ENCODE data around the gene PLXNA4.

The PLXNA4 gene

DNA sequence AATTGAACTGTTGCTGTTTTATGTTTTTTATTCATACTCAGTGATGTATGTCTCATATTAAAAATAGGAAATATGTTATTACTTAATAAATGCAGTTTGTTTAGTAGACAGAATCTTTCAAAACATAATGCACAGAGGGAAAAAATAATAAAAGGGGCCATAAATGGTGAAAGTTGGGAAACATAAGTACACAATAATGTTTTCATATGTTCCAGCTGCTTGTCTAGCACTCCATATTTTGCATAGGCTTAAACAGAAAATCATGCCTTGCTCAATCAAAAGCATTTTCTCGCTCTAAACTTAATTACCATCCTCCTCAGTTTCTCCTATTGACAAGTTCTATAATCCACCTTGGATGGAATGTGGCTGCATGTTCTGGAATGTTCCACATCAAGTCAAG, 333.2 kb downstream of the PLXNA4 start:
- no peak for DNase-seq (ENCODE audit: low spot score)

DNA sequence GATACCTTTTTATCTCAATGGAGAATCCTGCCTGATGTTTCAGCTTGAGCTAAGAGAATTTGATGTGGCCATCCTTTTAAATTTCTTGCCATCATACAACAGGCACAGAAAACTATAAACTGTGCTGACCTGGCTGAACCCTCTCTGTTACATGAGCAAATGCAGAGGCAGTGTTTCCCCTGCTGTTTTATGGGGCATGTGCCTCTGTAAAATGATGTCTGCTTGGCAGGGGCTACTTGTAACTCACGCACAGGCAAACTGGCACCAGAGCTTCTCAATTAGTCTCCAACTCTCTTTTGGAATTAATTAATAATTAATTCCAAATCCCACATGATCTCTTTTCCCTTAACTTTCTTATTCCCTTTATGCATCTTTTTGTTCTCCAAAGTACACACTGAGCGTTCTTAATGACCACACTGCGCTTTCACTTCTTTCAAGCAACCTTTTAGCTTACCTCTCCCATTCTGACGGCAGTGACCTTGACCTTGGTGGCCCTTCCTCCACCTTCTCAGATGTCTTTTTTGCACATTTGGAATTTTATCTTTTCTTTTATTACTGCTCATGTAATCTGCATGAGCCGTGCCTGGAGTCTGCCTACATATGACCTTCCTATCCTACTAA, 334.0 kb downstream of the PLXNA4 start:
- DNase-seq (ENCODE audit: low spot score) = no peak

DNA sequence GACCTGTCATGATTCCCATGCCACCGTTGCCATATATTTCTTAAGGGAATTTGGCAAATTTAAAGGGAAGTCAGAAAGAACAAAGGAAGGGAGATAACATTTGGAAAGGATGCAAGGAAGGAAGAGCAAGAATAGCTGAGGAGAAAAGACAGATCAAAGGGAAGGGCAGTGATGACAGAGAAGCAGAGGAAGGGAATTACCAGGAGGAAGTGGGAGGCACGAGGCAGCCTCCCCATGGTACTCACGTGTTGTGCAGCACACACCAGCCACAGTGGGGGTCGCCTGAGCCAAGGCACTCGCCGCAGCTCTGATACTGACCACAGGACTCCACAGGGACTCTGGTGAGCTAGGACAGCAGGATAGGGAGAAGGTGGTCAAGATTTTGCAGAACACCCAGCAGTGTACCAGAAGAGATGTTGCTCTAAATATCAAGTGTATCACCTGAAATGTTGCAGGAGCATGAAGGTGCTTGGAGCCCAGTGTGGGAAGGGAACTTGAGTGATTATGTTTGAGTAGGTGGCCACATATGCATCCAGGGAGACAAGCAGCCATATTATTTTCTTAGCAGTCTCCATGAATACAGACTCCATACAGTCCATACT, 335.3 kb downstream of the PLXNA4 start:
- no peak for DNase-seq (ENCODE audit: low spot score)

DNA sequence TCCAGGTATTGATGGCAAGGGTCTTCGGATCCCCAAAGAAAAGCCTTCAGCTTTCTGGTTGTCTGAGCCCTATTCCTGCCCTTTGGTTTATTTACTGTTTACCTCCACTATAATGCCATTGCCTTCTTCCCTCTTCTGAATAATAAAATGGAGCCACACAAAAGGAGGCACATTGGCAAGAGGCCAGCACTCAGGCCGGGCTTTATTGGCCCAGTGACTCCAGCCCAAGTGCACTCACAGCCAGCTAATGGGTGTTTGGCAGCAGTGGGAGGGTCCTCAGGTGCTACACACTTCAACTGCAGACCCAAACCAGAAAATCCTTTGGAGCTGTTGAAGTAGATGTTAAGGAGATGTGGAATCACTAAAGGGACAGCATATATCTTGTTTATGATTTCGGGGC, 336.0 kb downstream of the PLXNA4 start:
- DNase-seq (ENCODE audit: low spot score) = no peak

DNA sequence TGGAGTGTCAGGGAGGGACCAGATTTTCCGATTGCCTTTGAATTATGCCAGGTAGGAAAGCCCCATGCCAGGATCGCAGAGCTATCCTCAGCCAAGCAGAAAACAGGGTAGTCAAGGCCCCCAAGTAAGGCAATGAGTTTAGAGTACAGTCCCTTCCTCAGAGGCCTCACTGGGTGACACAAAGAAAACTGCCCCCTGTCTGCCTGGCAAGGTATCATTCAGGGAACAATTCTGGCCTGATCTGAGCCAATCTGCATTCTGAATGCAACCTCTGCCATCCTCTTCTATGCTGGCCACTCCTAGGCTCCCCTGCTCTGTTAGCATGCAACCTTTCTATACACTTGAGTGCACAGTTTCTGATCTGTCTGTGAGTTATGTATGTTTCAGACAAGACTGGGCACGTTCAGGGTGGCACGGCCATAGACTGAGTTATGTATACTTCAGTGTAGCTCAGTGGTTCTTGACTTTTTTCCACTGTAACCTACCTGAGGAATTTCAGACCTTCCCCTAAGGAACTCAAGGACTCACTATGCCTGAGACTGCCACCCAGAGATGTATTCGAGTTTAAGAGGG, 336.8 kb downstream of the PLXNA4 start:
- no peak for DNase-seq (ENCODE audit: low spot score)

DNA sequence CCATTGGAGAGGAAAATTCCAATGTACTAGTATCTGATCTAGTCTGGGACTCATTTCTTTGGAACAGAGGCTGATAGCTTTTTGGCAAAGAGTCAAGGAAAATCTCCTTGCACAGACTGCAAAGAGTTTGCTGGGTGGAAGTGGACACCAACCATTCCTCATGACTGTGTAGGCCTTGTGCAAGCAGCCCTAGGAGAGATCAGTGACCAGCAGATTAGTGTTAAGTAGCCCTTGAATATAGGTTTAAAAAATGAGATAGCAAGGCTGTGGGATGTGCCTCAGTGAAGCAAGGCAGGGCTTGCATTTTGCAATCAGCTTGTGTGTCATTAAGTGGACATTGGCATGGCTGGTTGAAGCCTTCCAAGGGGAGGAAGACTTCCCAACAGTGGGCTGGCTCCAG, 341.6 kb downstream of the PLXNA4 start:
- no peak for DNase-seq (ENCODE audit: low spot score)

DNA sequence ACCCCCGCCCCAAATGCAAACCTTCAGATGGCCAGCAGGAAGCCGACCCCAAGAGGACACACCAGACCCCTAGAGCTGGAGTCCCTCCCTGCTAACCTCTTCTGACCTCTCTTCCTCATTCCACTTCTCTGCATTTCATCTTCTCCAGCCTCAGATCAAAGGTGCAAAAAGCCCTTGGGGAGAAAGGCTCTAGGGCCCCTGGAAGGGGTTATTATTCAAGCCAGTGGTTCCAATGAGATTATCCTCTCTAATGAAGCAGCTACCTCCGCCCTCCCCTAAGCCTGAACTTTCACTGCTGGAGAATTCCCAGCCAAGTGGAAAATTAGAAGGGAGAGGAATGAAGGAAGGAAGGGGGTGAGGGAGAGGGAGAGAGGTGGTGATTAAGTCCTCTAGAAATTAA, 343.9 kb downstream of the PLXNA4 start:
- DNase-seq (ENCODE audit: low spot score) = no peak

DNA sequence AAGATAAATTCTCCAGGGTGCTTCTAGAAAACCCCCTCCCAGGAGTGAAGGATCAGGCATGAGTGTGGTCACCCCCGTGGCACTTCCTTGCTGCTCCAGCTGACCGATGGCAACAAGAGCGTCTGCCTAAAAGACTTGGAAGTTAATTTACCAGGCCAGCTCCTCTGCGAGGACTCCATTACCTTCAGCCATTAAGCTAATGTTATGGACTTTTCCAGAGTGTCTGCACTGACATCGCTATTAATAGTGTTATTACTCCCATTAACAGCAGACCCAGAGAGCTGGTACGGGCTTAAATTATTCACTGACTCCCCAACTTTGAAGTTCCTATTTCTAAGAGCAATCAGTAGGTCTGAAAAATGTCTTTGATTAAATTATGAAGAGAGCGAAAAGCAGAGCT, 345.8 kb downstream of the PLXNA4 start:
- no peak for DNase-seq (ENCODE audit: low spot score)

DNA sequence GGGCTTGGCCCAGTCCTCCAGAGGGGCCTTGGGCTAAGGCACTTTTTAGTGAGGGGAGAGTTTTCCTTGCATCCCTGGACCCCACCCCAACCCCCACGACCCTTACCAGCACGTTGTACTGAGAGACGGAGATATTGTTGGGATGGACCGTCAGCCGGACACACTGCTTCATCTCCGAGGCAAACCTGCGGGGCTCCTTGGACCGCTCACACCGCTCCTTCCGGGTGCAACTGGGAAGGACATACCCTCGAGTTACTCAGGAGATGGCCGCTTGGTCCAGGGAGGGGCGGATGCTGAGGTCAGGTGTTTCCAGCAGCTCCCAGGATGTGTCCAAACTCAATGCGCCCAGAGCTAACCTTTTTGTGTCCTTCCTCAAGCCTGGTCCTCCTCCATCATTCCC, 348.0 kb downstream of the PLXNA4 start:
- no peak for DNase-seq (ENCODE audit: low spot score)

DNA sequence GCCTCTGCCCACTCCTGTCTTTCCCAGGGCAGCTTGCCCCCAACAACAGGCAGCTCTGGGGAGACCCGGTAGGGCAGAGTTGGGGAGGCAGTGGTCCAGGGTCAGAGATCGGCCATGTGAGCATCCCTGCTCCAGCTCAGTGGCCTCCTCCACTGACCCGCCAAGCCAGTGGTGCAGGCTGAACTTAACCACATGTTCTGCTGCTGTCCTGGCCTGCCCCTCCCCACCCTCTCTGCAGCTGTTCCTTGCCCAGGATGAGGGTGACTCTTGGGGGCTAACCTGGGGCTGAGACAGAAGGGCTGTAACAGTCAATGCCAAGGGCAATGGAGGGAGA, 349.3 kb downstream of the PLXNA4 start:
- DNase-seq (ENCODE audit: low spot score) = no peak

DNA sequence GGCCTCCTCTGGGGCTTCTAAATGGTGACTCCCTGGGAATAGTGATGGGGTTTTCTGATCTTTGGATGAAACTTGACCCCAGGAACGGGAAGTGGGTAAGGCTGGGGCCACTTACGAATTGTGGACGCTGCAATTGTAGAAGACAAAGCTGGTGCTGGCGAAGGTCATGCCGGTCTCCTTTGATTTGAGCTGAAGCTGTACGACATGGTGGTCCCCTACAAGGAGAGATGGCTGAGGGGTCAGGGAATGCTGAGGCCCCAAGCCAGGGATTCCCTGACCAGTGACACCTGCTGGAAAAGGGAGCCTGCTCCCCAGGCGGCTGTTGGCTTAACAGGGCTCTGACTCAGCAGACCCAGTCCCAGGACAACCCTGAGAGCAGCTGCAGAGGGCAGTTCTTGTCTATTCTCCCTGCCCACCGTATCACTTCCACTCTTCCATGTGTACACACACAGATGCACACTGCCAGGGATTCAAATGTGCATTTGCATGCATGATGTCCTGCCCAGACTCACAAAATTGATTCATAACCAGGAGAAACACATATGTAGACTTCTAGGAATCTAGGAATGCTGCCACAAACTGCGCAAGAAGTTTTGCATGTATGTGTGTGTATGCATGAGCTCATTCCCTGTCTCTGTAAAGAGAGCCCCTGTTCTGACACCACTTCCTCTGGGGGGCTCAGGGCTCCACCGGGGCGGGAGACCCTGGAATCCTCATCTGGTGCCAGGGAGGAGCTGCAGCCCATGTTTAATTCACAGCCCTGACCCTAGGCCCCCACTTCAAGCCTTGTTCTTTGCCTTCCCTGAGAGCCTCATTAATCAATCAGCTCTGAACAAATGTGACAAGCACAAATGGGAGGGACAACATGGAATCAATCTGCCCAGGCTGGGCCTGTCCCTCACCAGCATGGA, 350.0 kb downstream of the PLXNA4 start:
- no peak for DNase-seq (ENCODE audit: low spot score)

DNA sequence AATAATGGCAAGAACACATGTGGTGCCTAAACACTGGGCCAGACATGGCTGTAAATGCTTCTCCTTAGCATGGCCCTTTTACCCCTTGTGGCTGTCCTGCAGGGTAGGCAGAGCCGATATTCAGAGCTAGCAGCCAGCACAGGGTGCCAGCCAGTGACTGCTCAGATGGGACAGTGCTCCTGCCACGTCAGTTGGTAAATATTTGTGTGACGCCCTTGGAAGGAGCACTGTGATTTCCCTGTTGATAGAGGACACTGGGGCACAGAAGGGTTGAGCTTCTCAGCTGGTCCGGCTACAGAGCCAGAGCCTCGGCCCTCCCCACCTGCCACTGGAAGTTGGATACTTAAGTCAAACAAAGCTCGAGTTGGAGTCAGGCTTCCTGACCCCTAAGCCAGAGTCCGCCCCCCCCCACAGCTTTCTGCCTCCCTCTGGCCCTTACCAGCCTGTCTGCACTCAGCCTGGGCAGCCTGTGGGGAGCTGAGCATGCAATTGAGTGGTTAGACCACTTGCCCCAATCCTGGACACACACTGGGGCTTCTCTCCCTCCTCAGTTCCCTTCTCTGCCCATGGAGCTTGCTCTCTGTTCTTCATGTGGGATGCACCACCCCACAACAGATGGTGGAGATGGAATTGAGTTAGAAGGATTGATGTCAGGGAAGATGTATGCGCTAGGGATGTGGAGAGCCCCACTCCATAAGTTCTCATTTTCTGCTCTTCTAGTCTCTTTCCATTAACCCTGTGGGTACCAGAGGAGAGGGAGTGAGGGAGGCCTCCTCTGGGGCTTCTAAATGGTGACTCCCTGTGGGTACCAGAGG, 350.8 kb downstream of the PLXNA4 start:
- DNase-seq (ENCODE audit: low spot score) = no peak

DNA sequence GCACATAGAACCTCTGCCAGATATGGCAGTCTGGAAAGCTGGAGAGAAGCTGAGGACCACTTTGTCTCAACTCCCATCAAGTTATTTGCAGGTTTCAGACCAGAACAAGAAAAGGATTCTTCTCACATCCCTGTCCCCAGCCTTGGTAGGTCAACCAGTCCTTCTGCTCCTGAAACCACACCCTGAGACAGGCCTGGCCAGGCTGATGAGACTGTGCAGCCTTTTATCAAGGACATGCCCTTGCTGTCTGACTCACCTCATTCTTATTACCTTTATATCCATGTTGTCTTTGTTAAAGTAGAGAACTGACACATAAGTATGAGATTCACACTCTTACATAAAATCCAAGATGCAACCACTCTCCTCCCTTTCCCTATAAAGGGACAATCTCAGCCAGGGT, 354.9 kb downstream of the PLXNA4 start:
- DNase-seq (ENCODE audit: low spot score) = no peak

DNA sequence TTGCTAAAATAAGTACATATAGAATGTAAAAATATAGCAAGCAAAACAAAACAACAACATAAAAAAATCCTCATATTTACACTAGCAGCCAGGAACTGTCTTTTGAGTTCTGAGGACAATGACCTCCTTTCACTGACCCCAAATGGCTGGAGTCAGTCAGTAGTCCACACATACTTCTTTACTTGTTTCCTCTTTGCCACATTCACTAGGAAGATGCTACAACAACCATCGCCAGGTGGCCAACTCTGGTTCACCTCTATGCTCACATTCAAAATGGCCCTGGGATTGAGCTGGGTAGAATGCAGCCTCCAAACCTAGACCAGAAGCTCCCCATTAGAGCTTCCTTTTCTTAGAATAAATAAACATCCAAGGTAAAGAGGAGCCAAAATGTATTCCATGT, 356.2 kb downstream of the PLXNA4 start:
- no peak for DNase-seq (ENCODE audit: low spot score)

DNA sequence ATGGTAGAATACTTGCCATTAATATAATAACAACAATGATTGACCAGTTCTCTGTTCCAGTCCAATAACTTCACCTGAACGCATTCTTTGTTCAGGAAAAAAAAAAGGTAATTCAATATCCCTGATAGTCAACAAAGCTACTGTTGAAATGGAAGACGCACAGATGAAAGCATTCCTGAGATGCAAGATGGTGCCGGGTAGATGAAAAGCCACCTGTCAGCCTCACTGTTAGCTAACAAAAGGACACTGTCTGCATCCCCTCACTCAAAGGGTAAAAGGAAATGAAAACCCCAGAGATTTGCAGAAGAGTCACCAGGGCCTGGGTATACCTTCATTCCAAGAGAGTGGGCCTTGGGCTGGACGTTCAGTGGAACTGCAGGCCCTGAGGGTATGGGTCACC, 357.4 kb downstream of the PLXNA4 start:
- no peak for DNase-seq (ENCODE audit: low spot score)

DNA sequence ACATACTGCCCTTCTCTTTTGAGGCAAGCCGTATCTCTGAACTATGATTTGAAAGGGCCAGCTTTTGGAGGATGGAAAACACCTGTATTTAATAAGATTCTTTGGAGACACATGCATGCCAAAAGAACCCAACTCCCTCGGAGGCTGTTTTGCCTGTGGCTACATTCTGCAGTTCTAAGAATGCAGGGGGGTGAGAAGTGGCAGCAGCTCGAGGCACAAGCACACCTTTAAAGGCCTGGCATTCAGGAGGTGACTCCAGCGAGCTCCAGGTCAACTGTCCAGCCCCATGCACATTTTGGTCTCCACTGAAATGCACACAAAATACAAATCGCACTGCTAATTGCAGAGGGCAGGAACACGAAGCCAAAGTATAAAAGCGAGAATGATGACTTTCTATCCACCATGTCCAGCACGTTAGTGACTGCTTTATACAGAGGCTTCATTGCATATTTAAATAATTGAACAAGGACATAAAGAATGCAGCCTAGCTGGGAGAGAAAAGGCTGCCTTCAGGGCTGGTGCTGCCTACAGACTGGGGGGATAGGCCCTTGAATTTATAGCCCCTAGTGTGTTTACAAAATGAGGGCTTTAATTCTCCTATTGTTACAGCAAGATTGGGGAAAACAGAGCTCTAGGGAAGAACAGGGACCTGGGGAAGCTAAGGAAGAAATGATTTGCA, 359.3 kb downstream of the PLXNA4 start:
- no peak for DNase-seq (ENCODE audit: low spot score)

DNA sequence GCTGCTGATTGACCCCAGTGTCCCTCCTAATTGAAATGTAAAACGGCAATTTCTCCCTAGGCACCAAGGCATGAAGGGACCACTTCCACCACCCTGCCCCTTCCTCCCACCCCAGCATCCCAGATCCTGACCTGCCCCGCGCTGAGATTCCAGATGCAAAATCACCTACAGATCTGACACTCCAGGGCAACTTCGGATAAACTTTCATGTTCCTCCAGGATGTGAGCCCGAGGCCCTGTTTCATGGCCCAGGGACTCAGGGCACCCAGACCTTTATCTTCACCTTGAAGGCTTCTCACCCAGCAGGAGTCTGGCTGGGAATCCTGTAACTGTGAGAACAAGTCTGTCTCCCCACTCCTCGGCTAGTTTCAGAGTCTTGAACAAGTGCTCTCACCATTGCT, 361.8 kb downstream of the PLXNA4 start:
- DNase-seq (ENCODE audit: low spot score) = no peak

DNA sequence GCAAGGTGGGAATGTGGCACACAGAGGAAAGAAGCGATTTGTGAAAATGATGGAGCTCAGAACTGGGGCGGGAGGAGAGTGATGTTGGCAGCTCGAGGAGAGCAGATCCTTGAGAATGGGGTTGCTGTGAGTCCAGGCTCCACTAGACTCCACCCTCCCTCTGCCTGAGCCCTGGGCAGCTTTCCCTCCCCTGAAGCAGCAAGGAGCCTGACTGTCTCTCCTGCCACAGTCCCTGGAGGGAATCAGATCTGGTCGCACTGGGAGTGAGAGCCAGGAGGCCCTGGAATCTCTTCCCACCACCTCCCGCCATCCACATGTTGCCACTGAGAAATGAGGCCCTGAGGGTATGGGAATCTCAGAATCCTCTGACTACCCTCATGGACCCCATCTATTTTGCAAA, 362.7 kb downstream of the PLXNA4 start:
- no peak for DNase-seq (ENCODE audit: low spot score)

DNA sequence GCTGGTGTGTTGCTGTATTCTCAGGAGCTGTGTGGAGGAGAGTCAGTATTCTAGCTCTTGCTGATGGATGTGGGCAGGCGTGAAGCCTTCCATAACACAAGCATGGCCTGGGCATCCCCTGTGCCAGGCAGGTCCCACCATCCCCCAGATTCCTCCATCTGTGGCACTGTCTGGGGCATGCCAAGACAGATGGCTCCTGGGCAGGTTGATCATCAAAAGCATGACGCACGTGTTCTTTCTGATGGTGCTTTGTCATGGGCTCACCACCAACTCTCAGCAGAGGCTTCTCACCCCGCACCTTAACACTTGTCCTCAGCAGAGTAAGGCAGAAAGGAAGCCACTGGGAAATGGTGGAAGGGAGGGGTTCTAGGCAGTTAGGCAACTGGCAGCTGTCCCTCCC, 364.3 kb downstream of the PLXNA4 start:
- no peak for DNase-seq (ENCODE audit: low spot score)

DNA sequence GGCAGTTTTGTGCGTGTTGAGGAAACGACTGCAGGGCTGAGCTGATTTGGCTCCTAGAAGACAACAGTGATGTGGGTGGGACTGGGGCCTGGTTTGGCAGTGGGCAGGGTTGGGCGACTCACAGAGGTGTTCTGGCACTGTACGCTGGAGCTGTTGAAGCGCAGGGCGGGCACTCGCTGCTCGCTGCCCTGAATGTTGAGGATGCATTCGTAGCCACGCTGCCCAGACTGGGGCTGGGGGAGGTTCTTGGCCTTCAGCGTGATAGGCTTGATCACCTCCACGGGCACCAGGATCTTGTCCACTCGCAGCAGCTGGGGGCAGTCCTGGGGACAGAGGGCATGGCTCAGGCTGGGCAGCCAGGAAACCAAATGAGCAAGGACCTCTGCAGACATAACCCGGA, 365.4 kb downstream of the PLXNA4 start:
- DNase-seq (ENCODE audit: low spot score) = no peak

DNA sequence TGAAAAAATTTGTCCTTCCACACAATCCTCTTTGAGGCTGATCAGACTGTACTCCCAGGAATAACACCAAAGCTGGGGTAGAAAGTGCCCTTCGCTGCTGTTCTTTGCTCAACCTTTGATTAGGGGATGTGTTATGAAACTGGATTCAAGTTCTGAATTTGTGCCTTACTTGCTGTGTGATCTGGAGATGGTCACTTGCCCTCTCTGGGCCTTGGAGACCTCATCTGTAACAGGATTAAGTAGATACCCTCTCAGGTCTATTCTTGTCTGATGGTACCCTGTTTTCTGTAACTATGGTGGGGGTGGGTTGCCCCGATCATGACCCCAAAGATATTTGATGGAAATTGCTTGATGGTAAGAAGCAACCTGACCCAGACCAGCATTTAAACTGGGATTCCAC, 368.5 kb downstream of the PLXNA4 start:
- DNase-seq (ENCODE audit: low spot score) = no peak

DNA sequence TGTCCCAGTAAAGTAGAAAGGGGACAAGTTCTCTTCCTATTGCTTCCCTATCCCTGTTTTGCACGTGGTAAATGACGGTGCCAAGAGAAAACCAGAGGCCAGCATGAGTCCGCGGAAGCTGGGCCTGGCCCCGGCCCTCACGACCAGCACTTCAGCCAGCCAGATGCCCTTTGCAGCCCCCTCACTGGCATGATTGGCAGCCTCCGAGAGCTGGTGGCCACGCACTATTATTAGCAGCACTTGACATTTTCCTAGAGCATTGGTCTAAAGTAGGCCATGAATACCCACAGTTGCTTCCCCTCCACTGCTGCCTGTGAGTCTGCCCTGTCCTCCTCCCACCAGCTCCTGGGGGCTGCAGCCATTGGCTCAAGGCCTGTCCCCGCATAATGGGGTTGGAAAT, 369.1 kb downstream of the PLXNA4 start:
- DNase-seq (ENCODE audit: low spot score) = no peak
